IPS-20b (cell line): ENCODE measurements around the gene DNER.

ENCODE experiments used
- H3K27ac ChIP-seq: one replicate; pipeline ENCODE4 v1.5.1; 2013; ENCODE audit warnings: low read length
- H3K27me3 ChIP-seq: 2 replicates; pipeline ENCODE4 v1.6.1; 2013; ENCODE audit warnings: mild to moderate bottlenecking, low read length, inconsistent platforms; ENCODE audit not compliant: insufficient read depth
- H3K36me3 ChIP-seq: 2 replicates; pipeline ENCODE4 v1.6.1; 2013; ENCODE audit warnings: low read depth, mild to moderate bottlenecking, inconsistent platforms, low read length, moderate library complexity; ENCODE audit not compliant: insufficient read depth
- H3K4me1 ChIP-seq: 2 replicates; pipeline ENCODE4 v1.6.1; 2013; ENCODE audit warnings: mild to moderate bottlenecking, control low read depth, inconsistent platforms, low read length, moderate library complexity; ENCODE audit not compliant: insufficient read depth
- H3K4me3 ChIP-seq: 2 replicates; pipeline ENCODE4 v1.5.1; 2013; ENCODE audit warnings: mild to moderate bottlenecking, low read length, inconsistent platforms
- H3K9ac ChIP-seq: 2 replicates; pipeline ENCODE4 v1.6.1; 2013; ENCODE audit warnings: low read depth, mild to moderate bottlenecking, inconsistent platforms, low read length, moderate library complexity
- H3K9me3 ChIP-seq: 2 replicates; pipeline ENCODE4 v1.6.1; 2013; ENCODE audit warnings: mild to moderate bottlenecking, low read depth, low read length, inconsistent platforms; ENCODE audit not compliant: insufficient read depth

Gene DNER

DNA sequence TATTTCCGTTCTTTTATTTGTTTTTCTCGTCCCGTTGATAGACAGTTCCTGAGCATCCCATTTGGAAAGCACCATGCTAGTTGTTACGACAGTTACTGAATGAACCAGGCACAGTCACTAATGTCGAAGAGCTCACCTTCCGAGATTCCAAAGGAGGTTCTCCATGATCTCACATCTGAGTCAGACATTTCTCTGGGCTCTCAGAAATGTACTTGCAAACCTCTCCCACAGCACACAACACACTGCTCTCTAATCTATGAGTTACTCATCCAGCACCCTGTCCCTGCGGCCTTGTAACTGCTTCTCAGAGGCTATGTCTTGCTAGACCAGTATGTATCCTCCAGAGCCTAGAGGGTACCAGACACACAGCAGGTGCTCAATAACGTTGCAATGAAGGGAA lies 174.7 kb downstream of the DNER start:
- no peak overlapping the region for H3K27ac ChIP-seq
- no peaks in the 10 kb centered on the region for H3K9me3 ChIP-seq
- no peaks in the 10 kb centered on the region; the same call in 1 of the 2 replicates for H3K4me1 ChIP-seq
- H3K36me3 ChIP-seq, result no peaks in the 10 kb centered on the region
- no peak overlapping the region for H3K4me3 ChIP-seq
- H3K9ac ChIP-seq, result no peak overlapping the region
- H3K27me3 ChIP-seq, result no peaks in the 10 kb centered on the region

GRCh38 chr2:229531594-229531993 lies 182.8 kb downstream of the DNER start:
- H3K27ac ChIP-seq, result no peak overlapping the region
- no peaks in the 10 kb centered on the region for H3K27me3 ChIP-seq
- no peak overlapping the region for H3K9ac ChIP-seq
- peaks cover 5% of the 10 kb centered on the region; the same call in 1 of the 2 replicates for H3K4me1 ChIP-seq
- no peaks in the 10 kb centered on the region for H3K36me3 ChIP-seq
- peaks cover 12% of the 10 kb centered on the region for H3K9me3 ChIP-seq
- no peak overlapping the region for H3K4me3 ChIP-seq

DNA sequence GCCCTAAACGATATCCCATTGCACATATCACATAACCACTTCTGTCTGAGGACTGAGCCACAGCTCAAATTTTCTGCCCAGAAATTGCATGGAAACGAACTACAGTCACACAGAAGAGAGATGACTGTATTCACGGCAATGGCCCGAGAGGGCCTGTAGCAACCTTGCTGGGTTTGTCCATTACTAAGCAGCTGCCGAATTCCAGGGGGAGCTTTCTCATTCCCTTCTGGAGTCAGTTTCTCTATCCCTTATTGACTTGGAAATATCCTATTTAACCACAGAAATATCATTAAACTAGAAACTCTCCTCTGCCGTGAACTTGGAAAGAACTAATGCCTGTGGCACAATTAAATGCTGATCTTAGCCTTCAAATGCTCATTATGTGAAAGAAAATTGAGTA lies 183.9 kb downstream of the DNER start:
- H3K4me1 ChIP-seq, result peaks cover 5% of the 10 kb centered on the region; the same call in 1 of the 2 replicates
- no peaks in the 10 kb centered on the region for H3K36me3 ChIP-seq
- H3K27ac ChIP-seq, result no peak overlapping the region
- H3K9ac ChIP-seq, result no peak overlapping the region
- no peaks in the 10 kb centered on the region for H3K27me3 ChIP-seq
- H3K4me3 ChIP-seq, result no peak overlapping the region
- peaks cover 12% of the 10 kb centered on the region for H3K9me3 ChIP-seq

DNA sequence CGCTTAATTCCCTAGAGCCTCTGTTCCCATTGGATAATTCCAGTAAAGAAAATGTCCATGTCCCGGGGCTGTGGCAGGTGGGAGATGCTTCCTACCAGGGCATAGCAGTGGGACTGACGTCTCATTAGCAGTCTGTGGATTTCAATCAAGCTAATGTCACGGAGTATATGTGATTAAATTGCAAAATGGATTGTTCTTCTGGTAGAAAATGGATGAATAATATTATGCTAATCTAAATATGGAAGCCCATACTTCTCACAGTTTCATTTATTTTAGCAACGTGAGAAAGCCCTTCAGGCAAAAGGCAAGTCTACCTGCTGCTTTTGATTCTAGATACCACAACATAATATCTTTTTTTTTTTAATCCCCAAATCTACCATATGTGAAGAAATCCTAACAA lies 185.5 kb downstream of the DNER start:
- Histone ChIP-seq H3K9ac (no peak overlapping the region), H3K4me1 (peaks cover 5% of the 10 kb centered on the region; the same call in 1 of the 2 replicates), H3K27ac (no peak overlapping the region), H3K4me3 (no peak overlapping the region), H3K27me3 (no peaks in the 10 kb centered on the region), H3K36me3 (no peaks in the 10 kb centered on the region), H3K9me3 (peaks cover 12% of the 10 kb centered on the region)

DNA sequence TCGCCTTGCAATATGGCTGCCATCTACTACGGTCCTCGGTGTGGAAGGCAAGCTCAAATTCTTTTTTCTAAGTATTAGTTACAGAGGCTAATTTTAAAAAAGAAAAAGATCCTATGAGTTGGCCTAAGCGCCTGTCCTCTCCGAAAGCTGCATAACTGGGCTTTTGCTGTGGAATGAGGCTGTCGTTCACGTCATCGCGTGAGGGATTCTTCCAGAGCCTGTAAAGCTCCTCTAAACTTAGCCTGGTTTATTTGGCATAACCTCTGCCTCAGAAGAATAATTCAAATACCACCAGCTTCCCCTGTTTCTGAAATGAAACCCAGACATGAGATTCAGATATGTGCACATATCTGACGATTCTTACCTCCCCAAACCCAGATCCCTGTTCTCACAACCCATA lies 187.4 kb downstream of the DNER start:
- no peak overlapping the region for H3K27ac ChIP-seq
- peaks cover 5% of the 10 kb centered on the region; the same call in 1 of the 2 replicates for H3K4me1 ChIP-seq
- no peaks in the 10 kb centered on the region for H3K36me3 ChIP-seq
- H3K4me3 ChIP-seq, result no peak overlapping the region
- H3K9me3 ChIP-seq, result peaks cover 7% of the 10 kb centered on the region; the same call in 1 of the 2 replicates
- no peaks in the 10 kb centered on the region for H3K27me3 ChIP-seq
- no peak overlapping the region for H3K9ac ChIP-seq

DNA sequence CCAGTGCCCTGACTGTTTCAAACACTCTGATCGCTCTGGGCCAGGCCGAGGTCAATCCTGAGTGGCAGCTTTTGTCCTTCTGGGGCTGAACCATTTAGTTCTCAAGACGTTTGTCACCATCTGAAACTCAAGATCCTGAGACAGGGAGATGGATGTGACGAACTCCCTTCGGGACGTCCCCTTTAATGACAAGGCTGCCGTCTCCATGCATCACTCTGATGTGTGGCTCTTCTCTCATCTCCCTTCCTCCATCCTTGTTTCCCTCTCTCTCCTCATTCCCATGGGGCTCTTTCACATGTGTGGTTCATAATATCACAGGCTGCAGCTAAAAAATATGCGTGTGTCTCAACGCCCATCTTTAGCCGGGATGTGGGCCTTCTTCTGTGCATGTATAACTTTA lies 189.6 kb downstream of the DNER start:
- H3K9me3 ChIP-seq, result no peaks in the 10 kb centered on the region
- no peaks in the 10 kb centered on the region for H3K36me3 ChIP-seq
- no peak overlapping the region for H3K4me3 ChIP-seq
- H3K4me1 ChIP-seq, result peaks cover 5% of the 10 kb centered on the region; the same call in 1 of the 2 replicates
- H3K27ac ChIP-seq, result no peak overlapping the region
- no peaks in the 10 kb centered on the region for H3K27me3 ChIP-seq
- H3K9ac ChIP-seq, result no peak overlapping the region

GRCh38 chr2:229523663-229524062 lies 190.7 kb downstream of the DNER start:
- H3K27ac ChIP-seq, result no peak overlapping the region
- H3K27me3 ChIP-seq, result no peaks in the 10 kb centered on the region
- H3K9me3 ChIP-seq, result no peaks in the 10 kb centered on the region
- H3K4me3 ChIP-seq, result no peak overlapping the region
- H3K4me1 ChIP-seq, result peaks cover 5% of the 10 kb centered on the region; the same call in 1 of the 2 replicates
- H3K36me3 ChIP-seq, result no peaks in the 10 kb centered on the region
- no peak overlapping the region for H3K9ac ChIP-seq

DNA sequence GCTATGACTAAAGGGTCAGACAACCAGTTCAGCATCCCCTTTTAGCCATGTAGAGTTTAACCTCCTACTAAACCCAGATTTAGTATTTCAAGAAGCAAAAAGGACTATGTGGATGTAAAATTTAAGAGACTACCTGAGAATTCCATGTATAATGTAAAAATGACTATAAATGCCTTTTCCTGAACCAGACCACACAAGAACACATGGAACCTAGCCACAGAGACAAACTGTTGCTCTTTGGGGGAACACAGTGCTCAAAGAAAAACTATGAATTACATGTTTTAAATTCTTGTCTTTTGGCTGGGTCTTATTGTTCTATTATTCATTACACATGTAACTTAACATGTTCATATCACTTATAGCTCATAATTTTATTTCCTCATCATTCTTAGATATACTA lies 192.8 kb downstream of the DNER start:
- H3K9ac ChIP-seq, result no peak overlapping the region
- H3K4me1 ChIP-seq, result no peaks in the 10 kb centered on the region
- no peak overlapping the region for H3K27ac ChIP-seq
- H3K27me3 ChIP-seq, result no peaks in the 10 kb centered on the region
- H3K9me3 ChIP-seq, result no peaks in the 10 kb centered on the region
- H3K36me3 ChIP-seq, result no peaks in the 10 kb centered on the region
- no peak overlapping the region for H3K4me3 ChIP-seq

DNA sequence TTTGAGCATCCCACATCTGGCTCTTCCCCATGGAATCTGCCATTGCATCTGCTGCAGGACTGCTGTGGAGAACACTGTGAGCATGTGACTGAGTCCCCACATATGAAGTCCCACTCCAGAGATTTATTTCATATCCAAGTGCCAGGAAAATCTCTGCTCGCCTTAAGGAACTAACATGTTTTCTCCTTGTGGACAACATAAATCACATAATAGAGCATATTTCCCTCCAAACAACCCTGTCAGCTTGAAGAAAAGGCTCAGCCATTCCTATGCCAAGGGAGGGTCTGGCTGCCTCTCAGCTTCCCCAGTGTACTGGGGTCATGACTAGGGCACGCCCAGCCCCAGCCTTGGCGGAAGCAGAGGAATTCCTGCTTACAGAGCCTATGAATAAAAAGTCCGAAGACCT lies 193.7 kb downstream of the DNER start:
- no peaks in the 10 kb centered on the region for H3K27me3 ChIP-seq
- no peaks in the 10 kb centered on the region for H3K4me1 ChIP-seq
- H3K9ac ChIP-seq, result no peak overlapping the region
- H3K4me3 ChIP-seq, result no peak overlapping the region
- H3K36me3 ChIP-seq, result no peaks in the 10 kb centered on the region
- H3K27ac ChIP-seq, result no peak overlapping the region
- no peaks in the 10 kb centered on the region for H3K9me3 ChIP-seq

DNA sequence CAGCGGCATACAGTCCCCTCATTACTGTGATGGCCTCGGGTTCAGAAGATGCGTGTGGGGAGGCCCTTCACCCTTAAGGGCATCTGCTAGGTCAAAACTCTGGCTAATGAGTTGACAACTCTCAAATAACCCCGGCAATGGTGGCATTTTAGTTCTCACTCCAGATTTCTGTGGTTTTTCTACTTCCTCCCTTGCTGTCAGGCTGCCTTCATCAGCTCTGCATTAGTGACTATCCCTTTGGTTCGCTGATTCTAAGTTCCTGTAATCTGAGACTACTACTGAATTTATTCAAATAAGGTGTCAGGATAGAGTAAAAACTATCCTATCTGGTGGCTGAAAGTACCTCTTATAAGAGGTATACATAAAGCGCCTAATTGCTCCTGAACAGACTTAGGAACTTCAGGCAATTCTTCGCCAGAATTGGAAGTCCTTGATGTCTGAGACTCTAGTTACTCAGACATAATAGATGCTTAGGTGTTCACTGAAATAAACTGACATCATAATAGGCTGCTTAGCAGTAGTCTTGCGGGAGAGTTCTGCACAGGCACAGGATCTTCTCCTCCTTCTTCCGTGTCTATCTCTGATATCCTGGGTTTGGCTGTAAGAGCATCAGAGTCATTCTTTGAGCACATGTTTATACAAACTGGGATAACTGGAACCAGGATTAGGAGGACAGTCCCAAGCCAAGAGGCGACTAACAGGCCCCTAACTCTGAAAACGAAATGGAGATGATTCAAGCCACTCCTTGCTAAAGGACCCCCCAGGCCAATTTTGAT lies 194.5 kb downstream of the DNER start:
- Histone ChIP-seq H3K4me1 (no peaks in the 10 kb centered on the region), H3K36me3 (no peaks in the 10 kb centered on the region), H3K9ac (no peak overlapping the region), H3K27me3 (no peaks in the 10 kb centered on the region), H3K27ac (no peak overlapping the region), H3K9me3 (no peaks in the 10 kb centered on the region), H3K4me3 (no peak overlapping the region)

- Histone ChIP-seq H3K27ac (no peak overlapping the region), H3K36me3 (no peaks in the 10 kb centered on the region), H3K9me3 (no peaks in the 10 kb centered on the region), H3K27me3 (no peaks in the 10 kb centered on the region), H3K4me3 (no peak overlapping the region), H3K4me1 (no peaks in the 10 kb centered on the region), H3K9ac (no peak overlapping the region)
These were observed 200.0 kb downstream of the DNER start for GRCh38 chr2:229514273-229514895.

DNA sequence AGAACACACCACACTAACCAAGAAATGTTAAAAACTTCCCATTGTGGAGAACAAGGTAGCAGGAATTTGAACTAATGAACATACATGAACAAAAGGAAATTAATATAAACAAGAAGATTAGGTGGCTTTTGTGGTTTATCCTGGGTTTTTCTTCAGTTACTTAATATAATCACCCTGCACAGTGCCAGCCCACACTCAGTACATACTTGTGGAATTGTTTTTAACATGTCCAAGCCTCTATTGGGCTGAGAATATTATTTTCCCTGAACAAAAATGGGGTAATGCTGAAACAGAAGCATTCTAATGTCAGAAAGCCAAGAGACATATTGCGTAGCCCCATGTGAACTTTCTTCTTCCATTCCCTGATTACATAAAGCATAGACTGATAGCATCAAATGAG lies 202.8 kb downstream of the DNER start:
- Histone ChIP-seq H3K27ac (no peak overlapping the region), H3K9me3 (no peaks in the 10 kb centered on the region), H3K36me3 (no peaks in the 10 kb centered on the region), H3K4me3 (no peak overlapping the region), H3K27me3 (no peaks in the 10 kb centered on the region), H3K4me1 (no peaks in the 10 kb centered on the region), H3K9ac (no peak overlapping the region)
